ENCODE data around the gene CYP4F22.
"Not testable (repeated sequence)": the region's sequence is repeated elsewhere in the genome, so short reads cannot be mapped to it uniquely, and the experiment has no call there.

CYP4F22 gene

DNA sequence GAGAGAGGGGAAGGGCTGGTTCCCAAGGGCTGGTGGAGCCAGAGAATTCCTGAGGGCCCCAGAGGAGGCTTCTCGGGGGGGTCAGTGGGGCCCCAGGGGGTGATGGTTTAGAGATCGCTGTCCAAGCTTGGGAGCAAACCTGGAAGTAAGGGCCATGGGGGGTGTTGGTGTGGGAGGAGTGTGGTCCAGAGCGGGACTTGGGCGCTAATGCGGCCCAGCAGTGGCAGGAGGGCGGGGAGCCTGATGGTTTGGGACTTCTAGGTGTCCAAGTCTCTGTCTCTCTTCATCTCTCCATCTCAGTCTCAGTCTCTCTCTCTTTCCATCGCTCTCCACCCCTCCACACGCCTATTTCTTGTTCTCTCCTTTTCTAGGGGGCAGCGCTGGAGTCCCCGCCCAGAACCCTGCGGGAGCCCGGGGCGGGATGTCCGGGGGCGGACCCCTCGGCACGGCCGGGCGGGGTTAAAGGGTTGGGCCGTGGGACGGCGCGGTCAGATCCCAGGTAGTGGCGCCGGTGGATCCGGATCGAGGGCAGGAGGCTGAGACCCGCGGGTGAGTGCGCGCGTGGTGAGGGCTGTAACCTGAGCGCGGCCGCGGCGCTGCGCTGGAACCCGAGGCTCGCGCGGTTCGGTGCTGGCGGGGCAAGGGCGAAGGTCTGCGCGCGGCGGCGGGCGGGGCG, at the start of gene CYP4F22:
TSS of gene CYP4F22 (plus strand) at position 491 of the 676 bp plus-strand sequence. CDS start 16,812 bp downstream, outside the sequence.
- no peak for DNase-seq

DNA sequence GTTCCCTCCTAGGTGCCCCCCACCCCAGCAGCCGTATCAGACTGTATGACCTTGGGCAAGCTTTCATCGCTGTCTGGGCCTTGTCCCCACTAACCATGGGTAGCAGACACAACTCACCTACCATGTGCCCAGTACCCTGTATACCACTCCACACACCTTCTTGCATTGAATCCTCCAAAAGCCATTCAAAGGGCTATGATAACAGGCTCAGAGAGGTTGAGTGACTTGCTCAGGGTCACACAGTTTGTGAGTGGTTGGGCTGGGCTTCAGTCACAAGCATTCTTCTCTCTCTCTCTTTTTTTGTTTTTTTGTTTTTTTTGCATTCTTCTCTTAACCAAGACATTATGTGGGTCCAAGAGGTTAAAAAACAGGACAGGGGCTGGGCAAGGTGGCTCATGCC, 46.6 kb upstream of the CYP4F22 start:
- DNase-seq, result no peak

DNA sequence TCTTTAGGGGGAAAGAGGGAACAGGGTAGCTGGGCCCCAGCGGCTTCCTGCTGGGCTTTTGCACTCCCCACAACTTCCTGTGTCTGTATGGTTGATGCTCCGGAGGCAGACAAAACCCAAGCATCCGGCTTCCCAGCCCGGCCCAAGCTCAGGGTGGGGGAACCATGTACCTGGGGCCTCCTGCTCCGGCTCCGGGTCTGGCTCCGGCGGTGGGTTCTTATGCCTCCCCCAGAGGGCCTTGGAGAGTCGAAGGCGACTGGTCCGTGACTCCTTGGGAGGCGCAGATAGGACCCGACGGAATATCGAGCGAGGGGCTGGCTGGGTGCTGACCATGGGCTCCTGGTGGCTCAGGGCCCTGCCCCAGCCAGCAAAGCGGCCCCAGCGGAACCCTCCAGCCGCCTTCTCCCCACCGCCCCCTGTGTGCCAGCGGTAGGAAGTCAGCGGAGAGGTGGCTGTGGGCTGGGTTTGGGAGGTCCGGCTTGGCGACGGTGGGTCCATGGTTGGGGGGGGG, 44.4 kb upstream of the CYP4F22 start:
- no peak for DNase-seq

DNA sequence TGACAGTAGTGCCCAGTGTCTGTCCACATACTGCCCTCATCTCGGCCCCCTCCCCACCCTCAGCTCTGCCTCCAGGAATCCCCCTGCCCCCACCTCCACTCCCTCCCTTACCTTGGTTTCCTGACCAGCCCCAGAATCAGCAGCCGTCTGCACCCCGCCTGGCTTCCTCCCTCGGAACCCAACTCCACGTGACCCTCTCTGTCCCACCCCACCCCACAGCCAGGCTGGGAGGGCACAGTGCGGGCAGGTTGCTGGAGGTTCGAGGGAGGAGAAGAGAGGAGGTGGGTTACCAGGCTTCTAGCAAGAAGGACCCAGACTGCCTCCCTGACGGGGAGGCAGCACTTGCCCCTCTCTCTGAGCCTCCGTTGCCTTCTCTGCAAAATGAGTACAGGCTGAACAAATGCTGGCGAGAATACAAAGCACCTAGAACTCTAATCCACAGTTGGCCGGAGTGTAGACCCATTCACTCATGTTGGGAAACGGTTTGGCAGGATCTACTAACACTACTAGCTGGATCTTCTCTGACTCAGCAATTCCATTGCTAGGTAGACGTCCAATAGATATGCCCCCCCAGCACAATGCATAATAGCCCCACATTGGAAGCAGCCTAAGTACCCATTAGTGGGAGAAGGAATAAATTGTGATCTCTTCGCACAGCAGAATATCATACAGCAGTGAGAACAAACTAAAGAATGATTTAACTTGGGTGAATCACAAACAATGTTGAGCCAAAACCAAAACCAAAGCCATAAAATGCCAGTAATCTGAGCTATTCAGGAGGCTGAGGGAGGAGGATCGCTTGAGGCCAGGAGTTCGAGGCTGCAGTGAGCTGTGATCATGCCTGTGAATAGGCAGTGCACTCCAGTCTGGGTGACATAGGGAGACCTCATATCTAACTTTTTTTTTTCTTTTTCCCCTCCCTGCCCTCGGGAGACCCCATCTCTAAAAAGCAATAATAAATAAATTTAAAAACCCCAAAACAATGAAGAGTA, 43.6 kb upstream of the CYP4F22 start, which contains the start of gene RASAL3:
TSS of gene RASAL3 (minus strand) at position 151 of the 992 bp plus-strand sequence. CDS start 186 bp downstream, outside the sequence.
- DNase-seq, result no peak

DNA sequence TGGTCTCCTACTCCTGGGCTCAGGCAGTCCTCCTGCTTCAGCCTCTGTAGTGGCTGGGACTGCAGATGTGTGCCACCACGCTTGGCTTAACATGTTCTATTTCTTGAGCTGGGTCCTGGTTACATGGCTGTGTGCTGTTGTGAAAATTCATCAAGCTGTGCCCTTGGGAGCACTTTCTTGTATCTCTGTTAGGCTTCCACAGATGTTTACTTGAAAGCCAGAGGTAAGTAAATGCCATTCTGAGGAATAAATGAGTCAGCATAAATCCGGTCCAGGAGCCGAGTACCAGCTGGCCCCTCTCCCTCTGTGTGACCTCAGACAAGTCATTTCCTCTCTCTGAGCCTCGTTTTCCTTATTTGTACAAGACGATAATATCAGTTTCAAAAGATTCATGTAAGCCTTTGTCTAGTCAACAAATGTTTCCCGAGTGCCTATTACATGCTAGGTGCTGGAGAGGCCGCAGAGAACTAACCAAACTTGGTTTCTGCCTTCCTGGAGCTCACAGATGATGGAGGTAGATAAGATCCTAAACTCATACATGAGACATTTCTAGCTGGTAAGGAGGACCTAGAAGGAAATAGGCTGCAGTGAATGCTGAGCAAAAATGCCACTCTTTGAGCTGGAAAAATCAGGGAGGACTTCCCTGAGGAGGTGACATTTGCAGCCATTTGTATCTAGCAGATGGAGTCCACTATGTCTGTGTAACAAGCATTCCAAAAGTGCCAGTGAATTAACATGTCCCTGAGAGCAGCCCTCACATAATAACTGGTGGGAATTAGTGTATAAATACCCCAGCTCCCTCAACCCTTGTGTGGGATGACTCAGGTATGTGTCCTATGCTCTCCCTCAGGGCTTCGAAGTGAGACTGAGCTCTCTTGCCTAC, 41.2 kb upstream of the CYP4F22 start:
- DNase-seq, result no peak

DNA sequence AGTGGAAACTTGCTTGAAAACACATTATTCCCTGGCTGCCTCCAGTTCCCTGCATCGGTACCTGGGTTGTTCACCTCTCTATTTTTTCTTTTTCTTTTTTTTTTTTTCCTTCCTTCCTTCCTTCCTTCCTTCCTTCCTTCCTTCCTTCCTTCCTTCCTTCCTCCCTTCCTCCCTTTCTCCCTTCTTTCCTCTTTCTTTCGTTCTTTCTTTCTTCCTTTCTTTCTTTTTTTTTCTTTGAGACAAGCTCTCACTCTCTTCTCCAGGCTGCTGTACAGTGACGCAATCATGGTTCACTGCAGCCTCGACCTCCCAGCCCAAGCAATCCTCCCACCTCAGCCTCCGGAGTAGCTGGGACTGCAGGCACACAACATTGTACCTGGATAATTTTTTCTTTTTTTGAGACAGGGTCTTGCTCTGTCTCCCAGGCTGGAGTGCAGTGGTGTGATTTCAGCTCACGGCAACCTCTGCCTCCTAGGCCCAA, 40.6 kb upstream of the CYP4F22 start:
- no peak for DNase-seq

DNA sequence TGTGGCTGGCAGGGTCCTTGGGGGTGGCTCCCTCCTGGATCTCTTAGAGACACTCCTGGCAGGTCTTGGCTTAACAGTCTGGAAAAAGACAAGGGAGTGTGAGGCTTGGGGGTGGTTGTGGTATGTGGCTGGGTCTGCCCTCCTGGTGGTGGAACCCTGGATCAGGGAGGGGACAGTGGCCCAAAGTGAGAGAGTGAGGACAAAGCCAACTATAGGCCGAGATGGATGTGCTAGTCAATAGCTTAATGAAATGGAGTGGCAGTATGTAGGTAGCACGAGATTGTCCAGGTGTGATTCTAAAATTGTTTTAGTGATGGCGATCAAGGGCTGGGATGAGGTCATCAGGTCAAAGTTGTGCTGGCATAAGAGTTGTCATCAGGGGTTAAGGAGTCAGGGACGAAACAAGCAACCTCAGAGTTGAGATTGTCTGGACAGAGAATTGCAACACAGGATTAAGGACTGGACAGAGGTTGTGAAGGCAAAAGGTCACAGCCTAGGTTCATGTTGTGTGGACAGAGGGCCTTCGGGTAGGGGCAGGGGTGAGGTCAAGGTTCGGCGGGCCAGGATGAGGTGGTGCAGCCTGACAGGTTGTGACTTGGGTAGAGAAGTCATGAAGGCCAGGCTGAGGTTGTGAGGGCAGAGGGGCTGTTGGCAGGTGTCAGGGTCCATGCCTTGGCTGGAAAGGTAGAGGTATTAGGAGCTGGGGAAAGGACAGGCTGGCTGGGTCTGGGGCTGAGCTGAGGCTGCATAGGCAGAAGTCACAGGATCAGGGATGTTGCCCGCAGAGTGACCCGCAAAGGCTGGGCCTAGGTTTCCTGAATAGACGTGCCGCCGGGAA, 39.4 kb upstream of the CYP4F22 start:
- no peak for DNase-seq

DNA sequence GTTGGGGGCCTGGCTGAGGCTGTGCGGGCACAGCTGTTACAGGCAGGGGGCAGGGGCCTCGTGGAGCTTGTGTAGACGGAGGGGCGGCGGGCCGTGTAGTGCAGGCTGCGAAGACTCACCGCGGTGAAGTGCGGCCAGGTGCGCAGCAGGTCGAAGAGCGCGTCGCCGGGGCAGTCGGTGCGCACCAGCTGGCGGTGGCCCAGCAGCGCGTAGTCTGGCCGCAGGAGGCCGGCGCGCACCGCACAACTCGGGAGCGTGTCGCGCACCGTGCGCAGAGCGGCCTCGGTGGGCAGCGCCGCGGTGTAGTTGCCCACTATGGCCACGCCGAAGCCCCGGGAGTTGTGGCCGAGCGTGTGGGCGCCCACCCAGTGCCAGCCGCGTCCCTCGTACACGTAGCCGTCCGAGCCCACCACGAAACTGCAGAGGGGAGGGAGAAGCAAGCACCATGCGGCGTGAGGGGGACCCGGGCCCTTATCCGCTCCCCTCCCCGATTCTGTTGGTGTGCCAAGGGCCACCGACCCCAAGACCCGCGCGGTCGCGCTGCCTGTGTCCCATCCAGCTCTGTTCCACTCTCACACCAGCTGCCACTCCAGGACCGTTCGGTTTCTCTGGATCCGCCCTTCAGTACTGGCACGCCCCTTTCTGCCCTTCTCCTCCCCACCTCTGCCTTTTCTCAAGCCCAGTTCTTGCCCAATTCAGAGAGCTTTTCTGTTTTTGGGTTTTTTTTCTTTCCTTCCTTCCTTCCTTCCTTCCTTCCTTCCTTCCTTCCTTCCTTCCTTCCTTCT, 38.6 kb upstream of the CYP4F22 start:
- no peak for DNase-seq

DNA sequence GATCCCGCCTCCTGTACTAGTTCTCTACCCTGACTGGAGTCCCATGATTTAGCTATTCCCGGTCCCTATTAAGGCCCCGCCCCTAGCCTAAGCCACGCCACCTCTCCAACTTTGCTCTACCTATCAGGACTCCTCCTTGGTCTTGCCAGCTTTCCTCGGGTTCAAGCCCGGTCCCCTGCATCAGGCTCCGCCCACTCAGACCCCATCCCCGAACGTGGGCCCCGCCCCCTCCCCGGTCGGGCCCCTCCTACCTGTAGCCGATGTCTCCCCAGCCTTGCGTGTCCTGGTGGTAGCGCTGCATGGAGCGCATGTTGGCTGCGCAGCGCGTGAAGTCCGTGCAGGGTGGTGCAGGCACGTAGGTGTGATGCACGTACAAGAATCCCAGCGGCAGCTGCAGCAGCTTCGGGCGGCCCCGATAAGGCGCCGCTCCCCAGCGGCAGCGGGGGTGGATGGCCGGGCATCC, 36.7 kb upstream of the CYP4F22 start:
- DNase-seq, result no peak

DNA sequence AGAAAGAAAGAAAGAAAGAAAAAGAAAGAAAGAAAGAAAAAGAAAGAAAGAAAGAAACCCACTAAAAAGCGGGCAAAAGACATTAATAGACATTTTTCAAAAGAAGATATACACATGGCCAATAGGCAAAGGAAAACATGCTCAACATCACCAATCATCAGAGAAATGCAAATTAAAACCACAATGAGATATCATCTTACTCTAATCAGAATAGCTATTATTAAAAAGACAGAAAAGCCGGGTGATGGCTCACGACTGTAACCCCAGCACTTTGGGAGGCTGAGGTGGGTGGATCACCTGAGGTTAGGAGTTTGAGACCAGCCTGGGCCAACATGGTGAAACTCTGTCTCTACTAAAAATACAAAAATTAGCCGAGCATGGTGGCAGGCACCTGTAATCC, 34.5 kb upstream of the CYP4F22 start:
- DNase-seq, result not testable (repeated sequence)

DNA sequence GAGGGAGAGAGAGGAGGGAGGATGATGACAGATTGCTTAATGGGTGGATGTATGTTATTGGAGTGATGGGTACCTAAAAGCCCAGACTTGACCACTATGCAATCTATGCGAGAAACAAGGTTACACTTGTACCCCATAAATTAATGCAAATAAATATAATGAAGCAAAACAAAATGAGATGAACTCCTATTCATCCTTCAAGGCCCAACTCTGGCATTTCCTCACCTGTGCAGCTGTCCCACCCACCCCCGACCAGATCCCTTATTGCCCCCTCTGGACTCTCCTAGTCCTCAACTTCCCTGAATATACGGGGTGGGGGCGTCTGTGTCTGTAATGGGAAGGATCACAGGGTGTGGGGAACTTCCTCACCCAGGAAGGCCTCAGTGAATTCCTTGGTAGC, 33.2 kb upstream of the CYP4F22 start:
- no peak for DNase-seq

DNA sequence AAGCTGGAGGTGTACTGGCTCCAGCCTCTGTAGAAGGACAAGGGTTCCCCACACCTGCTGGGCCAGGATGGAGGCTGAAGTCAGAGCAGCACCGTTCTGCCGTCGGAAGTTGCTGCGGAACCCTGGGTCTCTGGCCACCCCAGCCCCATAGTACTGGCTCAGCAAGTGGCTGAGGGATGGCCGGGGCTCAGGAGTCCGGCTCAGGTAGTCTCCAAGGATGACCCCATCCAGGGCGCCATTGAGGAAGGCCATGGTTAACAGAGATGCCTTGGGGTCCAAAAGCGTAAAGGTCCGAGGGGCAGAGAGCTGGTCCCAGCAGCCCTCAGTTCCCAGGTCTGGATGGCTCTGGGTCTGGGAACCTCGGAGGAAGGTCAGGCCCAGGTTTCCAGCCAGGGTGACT, 32.7 kb upstream of the CYP4F22 start:
- DNase-seq, result no peak

DNA sequence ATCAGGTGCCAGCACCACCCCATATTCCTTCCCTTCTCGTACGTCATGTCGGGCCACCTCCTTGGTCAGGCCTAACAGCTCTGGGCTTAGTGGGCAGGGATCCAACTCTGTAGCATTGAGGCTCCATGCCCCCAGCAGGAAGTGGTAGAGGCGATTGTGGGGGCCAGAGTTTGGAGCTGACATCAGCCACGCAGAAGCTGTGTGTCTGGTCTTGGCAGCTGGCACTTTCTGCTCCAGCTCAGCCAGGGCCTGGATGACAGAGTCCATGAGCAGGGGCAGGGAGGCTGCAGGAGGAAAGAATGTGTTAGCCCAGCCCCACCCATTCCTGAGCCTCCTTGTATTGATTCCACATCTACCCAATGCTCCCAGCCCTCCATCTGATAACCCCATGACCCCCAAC, 32.0 kb upstream of the CYP4F22 start:
- no peak for DNase-seq

DNA sequence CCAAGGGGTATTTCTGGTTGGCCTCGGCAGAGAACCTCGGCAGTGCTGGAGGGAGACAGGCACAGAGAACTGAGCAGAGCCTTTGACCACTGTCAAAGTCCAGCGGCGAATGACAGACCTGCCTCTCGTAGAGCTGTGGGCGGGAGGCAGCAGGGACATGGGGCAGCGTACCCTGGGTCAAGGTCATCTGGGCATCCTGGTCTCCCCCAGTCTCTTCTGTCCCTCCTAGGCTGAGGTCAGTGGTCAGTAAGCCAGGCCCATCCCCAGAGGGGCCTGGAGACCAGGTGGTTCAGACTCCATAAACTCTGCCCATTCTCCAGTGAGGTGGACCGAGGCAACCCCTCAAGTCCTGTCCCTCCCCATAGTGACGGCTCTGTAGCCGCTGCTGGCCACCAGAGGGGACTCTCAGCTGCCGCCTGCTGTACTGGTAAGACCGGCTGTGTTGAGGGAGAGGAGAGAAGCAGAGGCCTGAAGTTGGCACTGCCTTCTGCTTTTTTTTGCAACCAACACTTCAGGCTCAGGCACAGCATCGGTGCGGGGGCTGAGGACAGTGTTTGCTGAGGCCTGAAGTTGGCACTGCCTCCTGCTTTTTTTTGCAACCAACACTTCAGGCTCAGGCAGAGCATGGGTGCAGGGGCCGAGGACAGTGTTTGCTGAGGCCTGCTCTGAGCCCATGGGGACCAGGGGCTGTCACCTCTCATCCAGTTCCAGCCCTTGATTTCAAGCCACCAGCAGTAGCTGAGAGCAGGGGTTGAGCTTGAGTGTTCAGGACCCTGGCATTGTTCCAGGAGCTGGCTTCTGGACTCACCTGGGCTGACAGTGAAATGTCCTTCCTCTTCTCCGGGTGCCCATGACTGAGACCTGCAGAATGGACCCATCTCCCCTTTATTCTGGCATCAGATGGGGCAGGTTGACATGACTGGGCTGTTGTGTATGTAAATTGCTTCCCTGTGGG, 28.7 kb upstream of the CYP4F22 start, which contains the start of gene PGLYRP2:
TSS of gene PGLYRP2 (minus strand) at position 111 of the 955 bp plus-strand sequence. CDS start 130 bp downstream, outside the sequence.
- DNase-seq, result no peak

DNA sequence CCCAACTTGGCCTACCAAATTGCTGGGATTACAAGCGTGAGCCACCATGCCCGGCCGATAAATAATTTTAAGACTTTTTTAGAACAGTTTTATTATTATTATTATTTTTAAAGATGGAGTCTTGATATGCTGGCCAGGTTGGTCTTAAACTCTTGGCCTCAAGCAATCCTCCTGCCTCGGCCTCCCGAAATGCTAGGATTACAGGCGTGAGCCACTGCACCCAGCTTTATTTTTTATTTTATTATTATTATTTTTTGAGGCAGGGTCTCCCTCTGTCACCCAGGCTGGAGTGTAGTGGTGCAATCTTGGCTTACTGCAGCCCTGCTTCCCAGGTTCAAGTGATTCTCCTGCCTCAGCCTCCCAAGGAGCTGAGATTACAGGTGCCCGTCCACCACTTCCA, 27.3 kb upstream of the CYP4F22 start:
- not testable (repeated sequence) for DNase-seq

DNA sequence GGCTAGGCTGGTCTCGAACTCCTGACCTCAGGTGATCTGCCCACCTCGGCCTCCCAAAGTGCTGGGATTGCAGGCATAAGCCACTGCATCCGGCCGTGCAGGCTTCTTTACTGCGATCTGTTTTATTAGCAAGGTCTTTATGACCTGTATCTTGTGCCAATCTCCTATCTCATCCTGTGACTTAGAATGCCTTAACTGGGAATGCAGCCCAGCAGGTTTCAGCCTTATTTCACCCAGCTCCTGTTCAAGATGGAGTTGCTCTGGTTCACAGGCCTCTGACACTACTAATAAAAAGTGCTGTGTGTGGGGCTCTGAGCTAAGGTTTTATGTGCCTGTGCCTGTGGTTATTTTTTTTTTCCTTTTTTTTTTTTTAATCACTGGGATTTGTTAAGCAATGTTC, 22.6 kb upstream of the CYP4F22 start:
- not testable (repeated sequence) for DNase-seq

DNA sequence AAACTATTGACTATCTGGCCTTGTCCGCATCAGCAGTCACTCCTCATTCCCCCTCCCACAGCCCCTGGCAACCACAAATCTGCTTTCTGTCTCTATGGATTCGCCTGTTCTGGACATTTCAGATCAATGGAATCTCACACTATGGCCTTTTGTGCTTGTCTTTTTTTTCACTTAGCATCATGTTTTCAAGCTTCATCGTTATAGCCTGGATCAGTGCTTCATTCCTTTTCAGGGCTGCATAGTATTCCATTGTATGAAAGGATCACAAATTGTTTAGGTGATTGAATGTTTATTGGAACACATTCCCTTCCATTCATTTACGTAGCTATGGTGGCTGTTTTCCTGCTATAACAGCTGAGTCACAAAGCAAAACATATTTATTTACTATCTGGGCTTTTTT, 21.3 kb upstream of the CYP4F22 start:
- no peak for DNase-seq

DNA sequence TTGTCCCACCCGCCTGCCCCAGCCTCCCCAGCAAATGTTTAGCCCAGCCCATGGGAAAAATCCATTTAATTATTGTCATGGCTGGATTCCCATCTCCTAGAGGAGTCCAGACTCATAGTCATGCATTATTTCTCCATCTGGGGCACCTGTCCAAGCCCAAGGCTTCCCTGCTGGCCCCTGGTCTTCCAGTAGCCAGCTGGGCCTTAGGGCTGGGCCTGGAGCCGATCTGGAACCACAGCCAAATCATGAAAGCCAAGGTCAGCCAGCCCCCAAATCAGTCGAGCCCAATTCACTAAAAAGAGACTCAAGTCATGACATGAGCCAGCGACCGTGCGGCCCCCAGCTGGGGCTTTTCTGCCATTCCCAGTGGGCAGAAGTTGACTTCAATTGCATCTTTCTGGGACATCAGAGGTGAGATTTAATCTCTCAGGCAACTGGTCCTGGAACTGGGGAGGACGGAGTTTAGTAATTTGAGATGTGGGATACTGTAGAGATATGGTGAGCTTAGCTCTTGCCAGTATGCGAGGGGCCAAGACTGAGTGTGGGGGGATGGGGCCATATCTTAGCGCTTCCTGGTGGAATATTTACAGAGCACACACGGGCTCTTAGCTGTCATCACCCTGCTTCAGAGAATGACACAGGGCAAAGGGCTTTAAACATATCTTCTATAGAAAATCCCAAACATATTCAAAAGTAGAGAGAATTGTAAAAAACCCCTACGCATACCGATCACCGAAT, 19.7 kb upstream of the CYP4F22 start:
- no peak for DNase-seq
